ENCODE data around the gene IRF1. TPM values are rescaled to one million over a fixed set of nuclear protein-coding genes. Genes with fewer than 3 reads are reported as not detected.

Gene IRF1
- polyA plus RNA-seq, 1 experiment: 25.5 TPM

GRCh38 chr5:132480546-132480892 lies 10.1 kb downstream of the IRF1 start:
- POLR2A ChIA-PET: interaction anchor here (0.6 to 1.5 kb wide), 2 partner anchors 10 to 13 kb away, joined by 4 to 6 read pairs; partner anchors contain the start of gene IRF1
- TF ChIP-seq, protein P1, sequence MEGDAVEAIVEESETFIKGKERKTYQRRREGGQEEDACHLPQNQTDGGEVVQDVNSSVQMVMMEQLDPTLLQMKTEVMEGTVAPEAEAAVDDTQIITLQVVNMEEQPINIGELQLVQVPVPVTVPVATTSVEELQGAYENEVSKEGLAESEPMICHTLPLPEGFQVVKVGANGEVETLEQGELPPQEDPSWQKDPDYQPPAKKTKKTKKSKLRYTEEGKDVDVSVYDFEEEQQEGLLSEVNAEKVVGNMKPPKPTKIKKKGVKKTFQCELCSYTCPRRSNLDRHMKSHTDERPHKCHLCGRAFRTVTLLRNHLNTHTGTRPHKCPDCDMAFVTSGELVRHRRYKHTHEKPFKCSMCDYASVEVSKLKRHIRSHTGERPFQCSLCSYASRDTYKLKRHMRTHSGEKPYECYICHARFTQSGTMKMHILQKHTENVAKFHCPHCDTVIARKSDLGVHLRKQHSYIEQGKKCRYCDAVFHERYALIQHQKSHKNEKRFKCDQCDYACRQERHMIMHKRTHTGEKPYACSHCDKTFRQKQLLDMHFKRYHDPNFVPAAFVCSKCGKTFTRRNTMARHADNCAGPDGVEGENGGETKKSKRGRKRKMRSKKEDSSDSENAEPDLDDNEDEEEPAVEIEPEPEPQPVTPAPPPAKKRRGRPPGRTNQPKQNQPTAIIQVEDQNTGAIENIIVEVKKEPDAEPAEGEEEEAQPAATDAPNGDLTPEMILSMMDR (IDR thresholded peaks at IDR 0.05; ENCODE audit: insufficient read depth, low read depth, low read length): no peak

DNA sequence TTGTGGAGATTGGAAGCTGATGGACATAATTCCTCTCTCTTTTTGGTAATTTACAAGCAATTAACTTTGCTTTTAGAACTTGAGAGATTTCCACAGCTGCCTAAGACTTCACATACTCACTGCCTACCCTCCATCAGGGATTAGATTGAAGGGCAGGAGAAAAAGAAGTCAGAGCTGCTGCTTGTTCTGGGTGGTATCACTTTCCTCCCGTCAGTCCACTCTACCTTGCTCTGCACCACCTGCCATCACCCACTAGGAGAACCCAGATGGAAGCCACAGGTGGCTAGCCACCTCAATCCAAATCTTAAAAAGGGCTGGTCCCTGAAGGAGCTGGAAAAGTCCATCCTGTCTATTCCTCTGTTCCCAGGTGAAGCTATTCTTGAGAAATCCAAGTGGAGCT lies 10.5 kb downstream of the IRF1 start:
- DNase-seq (ENCODE audit: low read depth): no peak
- H3K36me3 ChIP-seq (ENCODE audit: control insufficient read depth, insufficient read depth, low read length): peaks cover 16% of the 10 kb centered on the region
- H3K4me3 ChIP-seq (ENCODE audit: low read depth, low read length): no peak overlapping the region
- ChIA-PET CTCF (interaction anchor here (1.2 to 5.5 kb wide), 6 partner anchors 9 to 57 kb away, joined by 3 to 23 read pairs (median 4); partner anchors contain the start of gene IRF1), POLR2A (interaction anchor here (0.6 to 1.5 kb wide), 2 partner anchors 11 to 13 kb away, joined by 4 to 6 read pairs; partner anchors contain the start of gene IRF1)
- TF ChIP-seq, protein P1 (IDR thresholded peaks at IDR 0.05; ENCODE audit: insufficient read depth, low read depth, low read length): no peak
- no peaks in the 10 kb centered on the region for H3K27me3 ChIP-seq (ENCODE audit: control insufficient read depth, insufficient read depth, low read length)

More at GRCh38 chr5:132480546-132480892, 10.1 kb downstream of the IRF1 start:
- CTCF ChIA-PET: interaction anchor here (0.8 to 5.5 kb wide), 5 partner anchors 9 to 54 kb away, joined by 3 to 23 read pairs (median 3); partner anchors contain the start of gene IRF1
- Histone ChIP-seq H3K4me3 (ENCODE audit: low read depth, low read length) (no peak overlapping the region), H3K27me3 (ENCODE audit: control insufficient read depth, insufficient read depth, low read length) (no peaks in the 10 kb centered on the region), H3K36me3 (ENCODE audit: control insufficient read depth, insufficient read depth, low read length) (peaks cover 20% of the 10 kb centered on the region)
- DNase-seq (ENCODE audit: low read depth): no peak

DNA sequence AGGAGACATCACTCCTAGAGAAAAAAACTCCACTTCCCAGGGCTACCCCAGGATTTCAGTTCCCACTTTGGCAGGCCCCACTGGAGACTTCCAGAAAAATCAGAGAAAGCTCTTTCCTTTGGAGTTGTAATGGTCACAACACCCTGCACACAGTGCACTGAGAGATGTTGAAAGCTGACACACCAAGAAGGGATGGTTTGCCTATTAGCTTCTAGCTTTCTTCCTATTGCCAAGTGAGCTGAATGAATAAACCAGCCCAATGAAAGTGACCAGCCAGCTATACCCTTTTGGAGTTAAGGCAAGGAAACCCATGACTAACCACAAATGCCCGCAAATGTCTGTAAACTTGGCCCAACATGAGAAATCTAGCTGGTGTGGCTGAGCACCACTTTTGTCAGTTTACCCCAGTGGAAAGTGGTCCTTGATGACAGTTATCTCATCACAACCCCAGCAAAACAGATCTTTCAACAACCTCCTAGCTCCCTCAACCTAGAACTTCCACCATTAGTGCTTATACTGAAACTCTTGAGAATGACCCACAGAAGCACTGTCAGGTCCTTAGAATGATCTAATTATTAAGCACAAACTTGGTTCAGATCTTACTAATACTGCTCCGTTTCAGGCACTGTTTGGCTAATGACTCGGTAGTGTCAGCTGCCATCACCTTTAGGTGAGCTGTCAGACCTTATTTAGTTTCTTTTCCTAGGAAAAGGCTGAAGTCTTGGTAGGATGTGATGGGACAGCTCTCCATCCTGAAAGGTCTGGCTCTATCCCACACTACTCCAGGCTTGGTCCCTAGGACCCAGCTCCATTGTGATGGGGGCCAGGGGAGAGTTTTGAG lies 11.2 kb downstream of the IRF1 start:
- Histone ChIP-seq H3K27me3 (ENCODE audit: control insufficient read depth, insufficient read depth, low read length) (no peaks in the 10 kb centered on the region), H3K36me3 (ENCODE audit: control insufficient read depth, insufficient read depth, low read length) (peaks cover 12% of the 10 kb centered on the region), H3K4me3 (ENCODE audit: low read depth, low read length) (no peak overlapping the region)
- TF ChIP-seq, protein P1 (IDR thresholded peaks at IDR 0.05; ENCODE audit: insufficient read depth, low read depth, low read length): no peak
- CTCF ChIA-PET: interaction anchor here (1.0 to 5.5 kb wide), 6 partner anchors 10 to 57 kb away, joined by 3 to 23 read pairs (median 5); partner anchors contain the start of gene IRF1
- DNase-seq (ENCODE audit: low read depth): no peak
- POLR2A ChIA-PET: interaction anchor here (1.5 kb wide), 1 partner anchor 12 kb away, joined by 6 read pairs; the partner anchor contains the start of gene IRF1

DNA sequence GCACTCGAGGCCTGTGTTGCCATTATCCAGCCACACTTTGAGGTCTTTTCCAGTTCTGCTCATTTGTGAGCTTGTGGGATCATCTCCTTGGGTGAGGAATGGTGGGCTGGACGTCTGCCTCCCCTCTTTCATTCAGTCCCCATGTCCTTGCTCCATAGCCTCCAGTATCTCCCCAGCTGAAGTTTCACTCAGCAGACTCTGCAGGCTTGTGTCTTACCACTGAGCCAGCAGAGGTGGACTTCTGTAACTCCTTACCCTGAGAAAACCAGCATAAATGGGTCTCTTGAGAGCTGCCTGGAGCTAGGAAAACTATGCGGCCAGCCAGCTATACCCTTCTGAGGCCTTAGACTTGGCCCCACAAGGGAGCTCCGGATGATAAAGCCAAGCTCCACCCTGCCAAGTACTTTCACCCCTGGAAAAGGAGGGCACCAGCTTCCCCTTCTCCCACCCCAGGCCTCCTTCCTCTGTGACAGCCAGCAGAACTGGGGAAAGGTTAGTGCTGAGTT lies 12.2 kb downstream of the IRF1 start:
- no peak for DNase-seq (ENCODE audit: low read depth)
- Histone ChIP-seq H3K4me3 (ENCODE audit: low read depth, low read length) (no peak overlapping the region), H3K36me3 (ENCODE audit: control insufficient read depth, insufficient read depth, low read length) (peaks cover 3% of the 10 kb centered on the region), H3K27me3 (ENCODE audit: control insufficient read depth, insufficient read depth, low read length) (no peaks in the 10 kb centered on the region)
- TF ChIP-seq, protein P1 (IDR thresholded peaks at IDR 0.05; ENCODE audit: insufficient read depth, low read depth, low read length): no peak
- ChIA-PET CTCF (interaction anchor here (1.0 to 5.5 kb wide), 4 partner anchors 11 to 52 kb away, joined by 3 to 23 read pairs (median 6); partner anchors contain the start of gene IRF1), POLR2A (no interaction called here)

- ChIA-PET CTCF (interaction anchor here (5.5 kb wide), 1 partner anchor 11 kb away, joined by 23 read pairs; the partner anchor contains the start of gene IRF1), POLR2A (no interaction called here)
- H3K4me3 ChIP-seq (ENCODE audit: low read depth, low read length): no peak overlapping the region
Measured at GRCh38 chr5:132477784-132478365, 12.7 kb downstream of the IRF1 start.

More at GRCh38 chr5:132477784-132478365, 12.7 kb downstream of the IRF1 start:
- Histone ChIP-seq H3K36me3 (ENCODE audit: control insufficient read depth, insufficient read depth, low read length) (no peaks in the 10 kb centered on the region; the same call in 1 of the 2 replicates), H3K27me3 (ENCODE audit: control insufficient read depth, insufficient read depth, low read length) (no peaks in the 10 kb centered on the region)
- DNase-seq (ENCODE audit: low read depth): no peak
- TF ChIP-seq, protein P1 (IDR thresholded peaks at IDR 0.05; ENCODE audit: insufficient read depth, low read depth, low read length): no peak

All from BJ (cell line).